H9 (cell line): ENCODE data around the gene MELK. TPM values are rescaled to one million over a fixed set of nuclear protein-coding genes. Genes with fewer than 3 reads are reported as not detected.

Experiments
- DNase-seq: peaks from one replicate; pipeline ENCODE4 v3.0.0-alpha.2; 2017
- H2AFZ ChIP-seq: one replicate; pipeline ENCODE4 v1.6.1; 2013; ENCODE audit warnings: mild to moderate bottlenecking, low read length, control low read depth, moderate library complexity
- H2AK5ac ChIP-seq: 2 replicates; pipeline ENCODE4 v1.6.1; 2013; ENCODE audit warnings: low read length, control low read depth, mixed read lengths; ENCODE audit not compliant: insufficient read length
- H2BK120ac ChIP-seq: one replicate; pipeline ENCODE4 v1.6.1; 2013; ENCODE audit warnings: low read depth, mild to moderate bottlenecking, low read length, control low read depth, inconsistent platforms; ENCODE audit not compliant: poor library complexity, severe bottlenecking
- H2BK12ac ChIP-seq: 2 replicates; pipeline ENCODE4 v1.6.1; 2013; ENCODE audit warnings: low read length, control low read depth, mixed read lengths, low read depth; ENCODE audit not compliant: insufficient read length
- H2BK15ac ChIP-seq: 2 replicates; pipeline ENCODE4 v1.6.1; 2013; ENCODE audit warnings: low read depth, low read length, control low read depth
- H2BK20ac ChIP-seq: one replicate; pipeline ENCODE4 v1.6.1; 2013; ENCODE audit warnings: low read depth, mild to moderate bottlenecking, low read length, control low read depth, inconsistent platforms; ENCODE audit not compliant: poor library complexity, severe bottlenecking
- H2BK5ac ChIP-seq: 2 replicates; pipeline ENCODE4 v1.6.1; 2013; ENCODE audit warnings: low read length, control low read depth, mixed read lengths; ENCODE audit not compliant: insufficient read length
- H3K14ac ChIP-seq: 2 replicates; pipeline ENCODE4 v1.6.1; 2013; ENCODE audit warnings: low read length, control low read depth; ENCODE audit not compliant: insufficient read depth
- H3K18ac ChIP-seq: 2 replicates; pipeline ENCODE4 v1.6.1; 2013; ENCODE audit warnings: low read depth, mild to moderate bottlenecking, mixed read lengths, low read length, control low read depth; ENCODE audit not compliant: insufficient read length
- H3K23ac ChIP-seq: 2 replicates; pipeline ENCODE4 v1.6.1; 2013; ENCODE audit warnings: low read length, control low read depth, mixed read lengths, low read depth; ENCODE audit not compliant: insufficient read length
- H3K23me2 ChIP-seq: 2 replicates; pipeline ENCODE4 v1.6.1; 2013; ENCODE audit warnings: low read depth, mild to moderate bottlenecking, mixed read lengths, low read length, control low read depth; ENCODE audit not compliant: insufficient read length, poor library complexity, severe bottlenecking
- H3K27ac ChIP-seq: 2 replicates; pipeline ENCODE4 v1.5.1; 2013; ENCODE audit warnings: low read length, control low read depth, mixed read lengths, low read depth; ENCODE audit not compliant: insufficient read length
- H3K27me3 ChIP-seq: 2 replicates; pipeline ENCODE4 v1.6.1; 2013; ENCODE audit warnings: low read length, control low read depth, inconsistent platforms; ENCODE audit not compliant: insufficient read depth
- H3K4ac ChIP-seq: 2 replicates; pipeline ENCODE4 v1.6.1; 2013; ENCODE audit warnings: low read depth, mild to moderate bottlenecking, control low read depth, inconsistent platforms, low read length, moderate library complexity
- H3K4me1 ChIP-seq: 2 replicates; pipeline ENCODE4 v1.6.1; 2013; ENCODE audit warnings: low read length, control low read depth, inconsistent platforms; ENCODE audit not compliant: insufficient read depth
- H3K4me2 ChIP-seq: 2 replicates; pipeline ENCODE4 v1.6.1; 2013; ENCODE audit warnings: low read length, control low read depth, mixed read lengths; ENCODE audit not compliant: insufficient read length, insufficient read depth
- H3K56ac ChIP-seq: 2 replicates; pipeline ENCODE4 v1.6.1; 2013; ENCODE audit warnings: low read depth, mild to moderate bottlenecking, mixed read lengths, low read length, control low read depth; ENCODE audit not compliant: insufficient read length
- H3K79me1 ChIP-seq: 2 replicates; pipeline ENCODE4 v1.6.1; 2013; ENCODE audit warnings: low read depth, mild to moderate bottlenecking, moderate library complexity, low read length, control low read depth, inconsistent platforms; ENCODE audit not compliant: insufficient read depth, poor library complexity, severe bottlenecking
- H3K79me2 ChIP-seq: 2 replicates; pipeline ENCODE4 v1.6.1; 2013; ENCODE audit warnings: low read length, control low read depth, inconsistent platforms; ENCODE audit not compliant: insufficient read depth
- H3K9ac ChIP-seq: 2 replicates; pipeline ENCODE4 v1.6.1; 2013; ENCODE audit warnings: low read length, control low read depth, mixed read lengths; ENCODE audit not compliant: insufficient read length; ENCODE audit errors: extremely low read depth
- H3K9me3 ChIP-seq: one replicate; pipeline ENCODE4 v1.6.1; 2013; ENCODE audit warnings: low read depth, low read length, inconsistent platforms; ENCODE audit not compliant: control insufficient read depth
- H3T11ph ChIP-seq: one replicate; pipeline ENCODE4 v1.6.1; 2013; ENCODE audit warnings: mild to moderate bottlenecking, low read length, control low read depth, inconsistent platforms
- H4K20me1 ChIP-seq: one replicate; pipeline ENCODE4 v1.6.1; 2013; ENCODE audit not compliant: control insufficient read depth, insufficient read length, insufficient read depth
- H4K5ac ChIP-seq: 2 replicates; pipeline ENCODE4 v1.6.1; 2013; ENCODE audit warnings: low read depth, mild to moderate bottlenecking, mixed read lengths, low read length, control low read depth; ENCODE audit not compliant: insufficient read length
- H4K8ac ChIP-seq: replicated peaks from 2 replicates; pipeline ENCODE4 v1.6.1; 2013; ENCODE audit warnings: low read length, control low read depth, mixed read lengths, low read depth; ENCODE audit not compliant: insufficient read length
- H4K91ac ChIP-seq: 2 replicates; pipeline ENCODE4 v1.6.1; 2013; ENCODE audit warnings: low read depth, mild to moderate bottlenecking, moderate library complexity, mixed read lengths, low read length, control low read depth; ENCODE audit not compliant: insufficient read length
- H3K27ac Mint-ChIP-seq, 3 experiments: 2 replicates in 2 of 3; 3 replicates in 1 of 3; pipeline ENCODE4 v1.8.0; 2020 to 2021; ENCODE audit warnings: mixed read lengths in 3 of 3, mild to moderate bottlenecking in 1 of 3, moderate library complexity in 1 of 3
- H3K27me3 Mint-ChIP-seq: 2 replicates; pipeline ENCODE4 v1.8.0; 2021; ENCODE audit warnings: low read depth, mild to moderate bottlenecking, moderate library complexity, mixed read lengths
- H3K36me3 Mint-ChIP-seq, 3 experiments: 2 replicates in 2 of 3; 3 replicates in 1 of 3; pipeline ENCODE4 v1.8.0; 2020 to 2021; ENCODE audit warnings: low read depth in 3 of 3, mixed read lengths in 3 of 3; ENCODE audit not compliant: insufficient read depth in 1 of 3
- H3K4me1 Mint-ChIP-seq, 2 experiments: 2 replicates each; pipeline ENCODE4 v1.8.0; 2020; ENCODE audit warnings: mixed read lengths in 2 of 2
- H3K4me3 Mint-ChIP-seq, 2 experiments: 2 replicates in 1 of 2; 3 replicates in 1 of 2; pipeline ENCODE4 v1.8.0; 2020 to 2021; ENCODE audit warnings: mild to moderate bottlenecking in 2 of 2, mixed read lengths in 2 of 2, moderate library complexity in 1 of 2
- H3K9me3 Mint-ChIP-seq, 2 experiments: 2 replicates in 1 of 2; 3 replicates in 1 of 2; pipeline ENCODE4 v1.8.0; 2020; ENCODE audit warnings: mild to moderate bottlenecking in 2 of 2, mixed read lengths in 2 of 2, moderate library complexity in 1 of 2
- CTCF ChIP-seq: fragments of 200-600 bp; sonication (generic); conservative IDR thresholded peaks from 3 replicates; pipeline ENCODE4 v1.8.0; 2021; ENCODE audit warnings: antibody characterized with exemption, mild to moderate bottlenecking
- WGBS: extraction: QIAGEN DNeasy Blood & Tissue Kit; methylation state at CpG from one replicate; pipeline ENCODE4 v1.1.7; 2013; ENCODE audit warnings: missing lambda C conversion rate, low lambda C conversion rate, mixed read lengths; ENCODE audit not compliant: insufficient read length; ENCODE audit errors: extremely low coverage; 5-methylcytosine and 5-hydroxymethylcytosine counted together
- total RNA-seq: library from RNA; stranded (reverse); gene quantifications from 2 replicates; pipeline ENCODE4 v1.2.1, GENCODE V29; 2021

The MELK gene
- total RNA-seq, 1 experiment from 2014 or later: 43.6 TPM

GRCh38 chr9:36725777-36726356 is 153.2 kb downstream of the MELK start:
- Histone ChIP-seq H3K4me1 (0 out of 2 replicates have a peak, but pooled peaks cover 4% of the 10 kb centered on the region), H3K4ac (no peak overlapping the region), H2BK15ac (no peak overlapping the region), H3K79me1 (no peaks in the 10 kb centered on the region), H3K14ac (no peak overlapping the region), H2AK5ac (no peak overlapping the region), H3T11ph (no peak overlapping the region), H3K23ac (no peak overlapping the region), H4K20me1 (no peaks in the 10 kb centered on the region), H2BK12ac (no peak overlapping the region), H3K23me2 (no peaks in the 10 kb centered on the region), H3K27me3 (no peaks in the 10 kb centered on the region), H4K5ac (no peak overlapping the region), H2BK5ac (no peak overlapping the region), H3K27ac (no peak overlapping the region), H4K8ac (no peak overlapping the region), H3K4me2 (no peak overlapping the region), H2BK20ac (no peak overlapping the region), H2BK120ac (no peak overlapping the region), H3K79me2 (no peaks in the 10 kb centered on the region), H2AFZ (peak overlapping the region; percentile 93), H3K9me3 (no peaks in the 10 kb centered on the region), H3K18ac (peak overlapping the region; percentile 90), H3K9ac (no peak overlapping the region), H4K91ac (no peak overlapping the region), H3K56ac (no peak overlapping the region)
- Mint-ChIP-seq H3K4me3 (no peak overlapping the region), H3K4me1 (peaks cover 19 to 24% of the 10 kb centered on the region in 2 experiments), H3K27ac (peak overlapping the region in 2 of 3 experiments; percentile 59 to 73; a peak in 4 of 7 replicates), H3K9me3 (no peaks in the 10 kb centered on the region), H3K27me3 (peaks cover 2% of the 10 kb centered on the region), H3K36me3 (no peaks in the 10 kb centered on the region)
- DNase-seq: peak; percentile 79
- WGBS: no CpG with 5 or more reads among the region's 3 CpGs
- TF ChIP-seq CTCF: no peak

Other genes starting within 250 kb of the MELK start
- gene RNF38, start 172.6 kb upstream of the MELK start, total RNA-seq: 58.8 and 60.2 TPM in 2 replicates